CMK (cell line): ENCODE data around the gene YIF1A.
"Not testable (repeated sequence)": the region's sequence is repeated elsewhere in the genome, so short reads cannot be mapped to it uniquely, and the experiment has no call there.

Source experiments
- DNase-seq: peaks from one replicate; pipeline ENCODE4 v3.0.0-alpha.2; 2010; ENCODE audit warnings: low read depth

Gene YIF1A

GRCh38 chr11:66286699-66287098 is 2.2 kb downstream of the YIF1A start:
- no peak for DNase-seq

GRCh38 chr11:66285250-66285947 is 3.5 kb downstream of the YIF1A start:
- DNase-seq = no peak

GRCh38 chr11:66284526-66285078 is 4.3 kb downstream of the YIF1A start:
- no peak for DNase-seq

- DNase-seq = no peak
Measured at GRCh38 chr11:66283461-66284105, 5.4 kb downstream of the YIF1A start.

GRCh38 chr11:66282468-66283455 is 6.2 kb downstream of the YIF1A start:
- DNase-seq = peak; percentile 97

- no peak for DNase-seq
Measured at GRCh38 chr11:66281776-66282467, 7.0 kb downstream of the YIF1A start.

GRCh38 chr11:66281001-66281400 is 7.9 kb downstream of the YIF1A start:
- DNase-seq = no peak

GRCh38 chr11:66280428-66280827 is 8.5 kb downstream of the YIF1A start:
- no peak for DNase-seq

- no peak for DNase-seq
Measured at GRCh38 chr11:66279092-66279734, 9.7 kb downstream of the YIF1A start.

GRCh38 chr11:66278363-66279091 is 10.4 kb downstream of the YIF1A start:
- DNase-seq = no peak

GRCh38 chr11:66277471-66278362 is 11.2 kb downstream of the YIF1A start, which contains the start of gene CNIH2:
TSS of gene CNIH2 (plus strand) at chr11:66278175. CDS start at chr11:66278457, 282 bp downstream.
- DNase-seq = no peak

GRCh38 chr11:66277064-66277463 is 11.9 kb downstream of the YIF1A start:
- not testable (repeated sequence) for DNase-seq

GRCh38 chr11:66276619-66277018 is 12.3 kb downstream of the YIF1A start:
- not testable (repeated sequence) for DNase-seq

GRCh38 chr11:66275984-66276612 is 12.8 kb downstream of the YIF1A start:
- DNase-seq = no peak

GRCh38 chr11:66275396-66275795 is 13.5 kb downstream of the YIF1A start:
- no peak for DNase-seq

- no peak for DNase-seq
Measured at GRCh38 chr11:66274219-66274618, 14.7 kb downstream of the YIF1A start.

- DNase-seq = no peak
Measured at GRCh38 chr11:66272596-66272995, 16.3 kb downstream of the YIF1A start.

GRCh38 chr11:66271816-66272215 is 17.1 kb downstream of the YIF1A start:
- no peak for DNase-seq
